Measurements from ENCODE around the gene ACTN4.

ACTN4 gene

DNA sequence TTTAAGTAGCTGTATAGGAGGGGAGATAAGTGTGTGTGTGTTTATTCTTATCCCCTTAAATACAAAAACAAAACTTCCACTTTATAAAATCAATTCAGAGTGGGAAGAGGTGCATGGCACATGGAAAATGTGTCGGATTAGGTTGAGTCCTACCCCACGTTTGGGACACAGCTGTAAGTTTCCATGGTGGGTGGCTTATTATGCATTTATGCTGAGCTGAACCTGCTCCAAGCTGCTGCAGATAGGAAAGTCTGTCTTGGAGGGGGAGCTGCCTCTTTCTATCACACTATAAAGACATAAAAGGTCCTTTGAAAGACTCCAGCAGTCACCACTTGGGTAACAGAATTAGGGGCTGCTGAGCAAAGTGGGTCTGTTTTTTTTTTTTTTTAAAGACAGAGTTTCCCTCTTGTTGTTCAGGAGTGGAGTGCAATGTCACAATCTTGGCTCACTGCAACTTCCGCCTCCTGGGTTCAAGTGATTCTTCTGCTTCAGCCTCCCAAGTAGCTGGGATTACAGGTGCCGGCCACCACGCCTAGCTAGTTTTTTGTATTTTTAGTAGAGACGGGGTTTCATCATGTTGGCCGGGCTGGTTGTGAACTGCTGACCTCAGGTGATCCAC, 15.2 kb downstream of the ACTN4 start:
- DNase-seq = no peak

DNA sequence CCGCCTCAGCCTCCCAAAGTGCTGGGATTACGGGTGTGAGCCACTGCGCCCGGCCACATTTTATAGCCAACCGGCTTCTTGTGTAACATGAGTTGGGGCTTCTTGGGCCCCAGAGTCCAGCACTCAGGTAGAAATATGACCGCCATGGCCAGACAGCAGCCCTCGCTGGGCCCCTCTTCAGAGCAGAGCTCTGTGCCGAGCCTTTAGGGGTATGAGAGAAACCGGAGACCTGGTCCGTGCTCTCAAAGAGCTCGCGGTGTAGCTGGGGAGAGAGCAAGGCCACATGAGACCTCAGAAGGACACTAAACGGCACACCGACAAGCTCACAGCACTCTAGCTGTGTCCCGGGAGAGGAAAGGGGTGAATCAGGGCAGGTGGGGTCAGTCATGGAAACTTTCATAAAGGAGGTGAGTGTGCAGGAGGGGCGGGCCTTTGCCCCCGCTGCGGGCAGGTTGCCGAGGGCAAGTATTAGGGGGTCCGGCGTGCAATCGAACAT, 15.8 kb downstream of the ACTN4 start:
- DNase-seq = no peak

DNA sequence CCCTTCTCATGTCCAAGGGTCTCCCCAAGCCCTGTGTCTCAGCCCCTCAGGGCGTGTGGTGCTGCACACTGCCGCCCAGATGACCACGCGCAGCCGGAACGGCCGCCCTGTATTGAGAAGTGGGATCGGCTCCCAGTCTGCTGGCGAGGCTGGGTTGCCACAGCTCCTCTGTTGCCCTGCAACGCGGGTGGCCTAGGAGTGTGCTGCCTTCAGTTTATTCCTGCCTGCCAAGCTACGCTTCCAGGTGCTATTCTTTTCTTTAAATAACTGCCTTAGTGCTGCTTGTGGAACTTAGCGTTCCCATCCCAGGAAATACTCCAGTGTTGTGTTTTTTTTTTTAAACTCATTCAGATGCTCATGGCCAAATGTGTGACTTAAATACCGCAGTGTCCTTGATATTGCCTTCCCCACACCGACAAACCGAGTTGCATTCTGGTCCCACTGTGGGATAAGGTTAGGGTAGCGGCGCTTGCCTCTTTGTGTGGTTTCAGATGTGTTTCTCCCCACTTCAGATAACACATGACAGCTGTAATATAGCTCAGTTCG, 16.6 kb downstream of the ACTN4 start:
- DNase-seq = no peak

DNA sequence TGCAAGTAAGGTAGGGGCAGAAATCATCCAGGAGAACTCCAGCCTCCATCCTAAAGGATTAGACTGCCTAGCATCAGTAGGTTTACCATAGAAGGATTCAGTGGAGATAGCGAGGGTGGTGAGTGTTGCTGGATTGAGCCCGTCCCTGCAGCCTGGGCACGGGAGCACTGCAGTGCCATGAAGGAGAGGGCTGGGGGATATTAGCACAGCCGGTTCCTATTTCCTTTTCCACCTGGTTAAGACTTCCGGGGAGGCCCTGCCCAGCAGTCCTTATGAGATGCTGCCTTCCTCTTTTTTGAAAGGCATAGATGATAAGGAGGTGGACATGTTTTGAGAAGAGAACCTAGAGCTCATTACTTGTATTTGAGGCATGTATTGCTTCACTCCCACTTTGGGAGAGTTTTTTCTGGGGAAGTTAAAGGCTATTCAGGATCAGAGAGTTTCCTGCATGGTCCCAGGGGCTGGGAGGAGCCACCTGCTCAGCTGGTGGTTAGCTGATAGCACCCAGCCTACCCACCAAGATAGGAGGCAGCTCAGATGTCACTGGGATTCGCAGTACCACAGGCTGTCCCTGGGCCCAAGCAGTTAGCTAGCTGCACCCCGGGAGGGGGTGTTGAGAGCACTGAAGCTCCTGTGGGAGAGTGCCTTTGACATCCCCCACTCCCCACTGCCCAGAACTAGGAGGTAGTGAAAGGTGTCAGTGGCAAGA, 17.2 kb downstream of the ACTN4 start:
- DNase-seq = no peak

DNA sequence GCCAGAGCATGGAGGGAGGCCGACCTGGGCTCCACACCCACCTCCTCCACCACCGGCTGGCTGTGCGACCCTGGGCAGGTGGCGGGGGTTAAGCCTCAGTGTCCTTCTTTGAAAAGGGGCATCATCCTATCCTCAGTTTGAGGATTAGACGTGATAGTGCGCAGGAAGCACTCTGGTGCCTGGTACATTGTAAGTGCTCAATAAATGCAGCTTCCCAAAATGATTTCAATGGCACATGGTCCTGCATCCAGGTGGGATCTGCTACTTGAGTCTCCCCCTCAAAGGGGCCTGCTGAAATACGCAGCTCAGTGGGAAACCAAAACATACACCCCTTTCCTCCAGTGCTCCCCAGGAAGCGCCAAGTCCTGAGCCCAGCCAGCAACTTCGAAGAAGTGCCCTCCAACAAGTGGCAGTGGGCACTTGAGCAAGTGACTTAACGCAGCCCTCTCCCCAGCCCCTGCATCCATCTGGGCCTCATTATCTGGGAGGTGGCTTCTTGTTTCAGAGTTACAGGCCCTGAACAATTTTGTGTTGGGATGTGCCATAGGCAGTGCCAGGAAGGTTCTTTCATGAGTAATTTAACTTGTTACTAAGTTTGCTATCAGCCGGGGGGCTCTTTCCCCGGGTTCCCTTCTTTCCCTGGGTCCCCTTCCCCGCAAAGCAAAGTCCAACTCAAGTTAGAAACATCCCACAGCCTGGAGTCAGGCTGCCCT, 17.9 kb downstream of the ACTN4 start:
- DNase-seq = no peak

- no peak for DNase-seq
Measured at GRCh38 chr19:38665950-38666662, 18.7 kb downstream of the ACTN4 start.

DNA sequence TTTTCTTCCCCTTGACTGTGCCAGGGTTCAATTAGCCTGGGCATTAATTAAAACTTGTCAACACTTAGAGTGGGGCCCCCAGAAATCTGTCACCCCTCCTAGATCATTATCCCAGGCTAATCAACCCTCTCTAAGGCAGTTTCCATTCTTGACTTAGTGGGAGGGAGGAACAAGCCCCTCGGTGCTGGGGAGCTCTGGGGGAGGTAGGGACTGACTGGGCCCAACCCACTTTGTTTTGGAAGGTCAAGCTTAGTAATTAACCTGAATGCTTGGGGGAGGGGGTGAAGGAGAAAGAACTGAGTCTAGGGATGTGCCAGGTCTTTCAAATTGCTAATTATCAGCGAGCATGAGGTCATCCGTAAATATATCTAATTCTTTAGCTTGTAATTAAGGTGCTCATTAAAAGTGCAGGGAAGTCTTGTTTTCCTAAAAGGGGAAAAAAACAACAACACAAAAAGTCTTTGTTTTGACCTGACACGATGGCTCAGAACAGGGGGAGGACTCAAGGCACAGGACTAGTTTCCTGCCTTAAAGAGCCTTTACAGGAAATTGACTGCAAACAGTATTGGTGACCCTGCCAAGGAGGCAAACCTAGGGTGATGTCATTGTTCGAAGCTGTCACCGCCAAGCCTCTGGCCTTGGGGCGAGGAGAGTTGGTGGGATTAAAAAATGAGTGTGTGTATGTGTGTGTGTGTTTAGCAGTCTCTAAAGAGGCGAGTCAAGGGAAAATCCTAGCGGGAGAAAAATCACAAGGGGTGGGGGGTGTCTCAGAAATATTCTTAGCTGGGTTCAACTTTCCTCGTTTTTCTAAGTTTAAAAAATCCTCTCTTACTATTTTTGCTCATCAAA, 19.4 kb downstream of the ACTN4 start:
- DNase-seq = peak; percentile 58

DNA sequence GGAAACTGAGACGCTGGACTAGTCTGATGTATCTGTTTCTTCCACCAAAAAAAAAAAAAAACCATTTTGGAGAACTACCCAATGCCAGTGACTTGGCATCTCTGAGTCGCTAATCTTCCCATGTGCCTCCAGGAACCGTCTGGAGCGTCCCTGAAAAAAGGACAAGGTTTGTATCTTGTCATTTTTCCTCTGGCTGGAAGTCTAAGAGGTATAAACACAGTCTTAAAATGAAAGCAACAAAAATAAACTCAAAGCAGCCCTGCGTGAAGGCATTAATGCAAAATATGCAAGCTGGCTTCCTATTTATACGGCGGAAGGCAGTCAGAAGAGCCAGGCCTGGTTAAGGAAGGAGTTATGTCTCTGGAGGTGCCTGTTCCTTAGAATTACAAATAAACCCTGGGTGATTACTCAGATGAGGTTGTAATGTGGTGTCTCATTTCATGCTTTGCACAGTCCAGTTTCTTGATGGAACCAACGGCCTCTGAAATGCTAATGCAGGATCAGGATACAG, 20.3 kb downstream of the ACTN4 start:
- DNase-seq = no peak

DNA sequence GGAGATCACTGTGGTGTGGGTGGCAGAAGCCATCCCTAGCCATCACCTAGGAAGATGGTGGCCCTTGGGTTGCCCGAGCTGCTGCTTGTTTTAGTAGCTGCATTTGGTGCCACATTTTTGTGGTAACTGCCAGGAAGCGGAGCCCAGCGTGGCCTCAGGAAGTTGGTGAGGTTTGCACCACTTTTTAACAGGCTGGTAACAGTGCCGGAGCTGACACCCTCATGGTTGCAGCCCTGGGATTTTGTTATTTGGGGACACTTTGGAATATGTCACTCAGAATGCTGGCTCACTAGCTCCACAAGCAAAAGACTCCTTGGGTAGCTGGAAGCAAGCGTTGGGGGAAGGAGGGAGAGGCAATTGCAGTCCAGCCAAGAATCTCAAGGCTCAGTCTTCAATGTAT, 22.1 kb downstream of the ACTN4 start:
- no peak for DNase-seq

DNA sequence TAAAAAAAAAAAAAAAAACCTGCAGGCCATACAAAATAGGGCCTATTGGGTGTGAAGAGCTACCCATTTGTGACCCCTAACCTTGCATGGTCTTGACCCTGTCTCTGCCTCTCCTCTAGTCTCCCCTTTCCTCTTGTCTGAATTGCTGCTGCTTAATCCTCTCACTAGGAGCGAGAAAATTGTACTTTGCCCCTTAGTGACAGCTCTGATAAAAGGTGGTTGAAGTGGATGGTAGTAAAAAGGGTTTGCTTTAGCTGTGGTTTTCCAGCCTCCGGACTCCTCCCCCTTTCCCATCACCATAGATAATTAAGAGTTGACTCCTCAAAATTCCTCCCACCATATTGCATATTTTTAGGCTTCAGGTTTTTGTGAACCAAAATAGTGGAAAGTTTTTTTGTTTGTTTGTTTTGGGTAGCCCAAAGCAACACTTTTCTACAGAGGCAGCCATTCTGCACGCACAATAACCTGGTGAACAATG, 23.5 kb downstream of the ACTN4 start:
- DNase-seq = no peak

GRCh38 chr19:38671654-38672053, 24.2 kb downstream of the ACTN4 start:
- no peak for DNase-seq

DNA sequence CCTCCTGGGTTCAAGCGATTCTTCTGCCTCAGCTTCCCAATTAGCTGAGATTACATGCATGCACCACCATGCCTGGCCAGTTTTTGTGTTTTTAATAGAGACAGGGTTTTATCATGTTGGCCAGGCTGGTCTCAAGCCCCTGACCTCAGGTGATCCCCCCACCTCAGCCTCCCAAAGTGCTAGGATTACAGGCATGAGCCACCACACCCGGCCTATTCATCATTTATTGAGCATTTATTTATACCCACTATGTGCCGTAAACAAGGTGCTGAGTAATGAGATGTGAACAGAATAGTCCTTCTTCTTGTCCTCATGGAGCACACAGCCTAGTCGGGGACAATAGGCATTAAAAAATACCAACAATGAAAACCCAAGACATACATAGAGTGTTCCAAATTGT, 25.6 kb downstream of the ACTN4 start:
- no peak for DNase-seq

DNA sequence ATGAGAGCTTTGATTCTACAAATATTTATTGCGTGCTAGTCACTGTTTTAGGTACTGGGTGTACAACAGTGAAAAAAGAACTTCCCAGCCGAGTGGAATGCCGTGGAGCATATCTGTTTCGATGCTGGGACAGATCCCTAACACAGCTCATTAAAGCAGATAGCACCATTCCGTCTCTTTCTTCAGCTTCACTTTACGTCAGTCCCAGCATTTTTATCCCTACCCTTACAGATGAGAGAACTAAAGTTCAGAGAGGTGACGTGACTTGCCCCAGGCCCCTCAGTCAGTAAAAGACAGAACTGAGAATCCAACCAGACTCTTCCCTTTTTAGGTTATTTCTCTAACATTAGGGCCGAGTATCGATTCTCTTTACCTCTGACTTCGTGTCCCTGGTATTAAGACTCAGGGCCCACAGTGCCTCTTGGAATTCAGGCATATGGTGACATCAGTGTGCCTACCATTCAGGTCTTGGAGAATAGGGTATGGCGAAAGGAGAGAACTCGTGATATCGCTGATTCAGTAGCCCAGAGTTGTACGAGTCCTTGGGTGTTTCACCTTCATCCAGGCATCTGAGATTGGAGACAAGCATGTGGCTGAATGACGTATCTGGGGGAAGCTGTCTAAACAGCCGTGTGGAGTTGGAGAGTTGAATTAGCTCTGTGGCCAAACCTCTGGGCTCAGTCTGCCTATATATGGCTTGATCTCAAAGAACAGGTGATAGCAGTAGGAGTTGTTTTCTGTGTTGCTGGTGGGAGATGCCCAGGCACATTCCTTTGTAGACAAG, 27.1 kb downstream of the ACTN4 start:
- DNase-seq = no peak

GRCh38 chr19:38675611-38676010, 28.2 kb downstream of the ACTN4 start:
- no peak for DNase-seq

DNA sequence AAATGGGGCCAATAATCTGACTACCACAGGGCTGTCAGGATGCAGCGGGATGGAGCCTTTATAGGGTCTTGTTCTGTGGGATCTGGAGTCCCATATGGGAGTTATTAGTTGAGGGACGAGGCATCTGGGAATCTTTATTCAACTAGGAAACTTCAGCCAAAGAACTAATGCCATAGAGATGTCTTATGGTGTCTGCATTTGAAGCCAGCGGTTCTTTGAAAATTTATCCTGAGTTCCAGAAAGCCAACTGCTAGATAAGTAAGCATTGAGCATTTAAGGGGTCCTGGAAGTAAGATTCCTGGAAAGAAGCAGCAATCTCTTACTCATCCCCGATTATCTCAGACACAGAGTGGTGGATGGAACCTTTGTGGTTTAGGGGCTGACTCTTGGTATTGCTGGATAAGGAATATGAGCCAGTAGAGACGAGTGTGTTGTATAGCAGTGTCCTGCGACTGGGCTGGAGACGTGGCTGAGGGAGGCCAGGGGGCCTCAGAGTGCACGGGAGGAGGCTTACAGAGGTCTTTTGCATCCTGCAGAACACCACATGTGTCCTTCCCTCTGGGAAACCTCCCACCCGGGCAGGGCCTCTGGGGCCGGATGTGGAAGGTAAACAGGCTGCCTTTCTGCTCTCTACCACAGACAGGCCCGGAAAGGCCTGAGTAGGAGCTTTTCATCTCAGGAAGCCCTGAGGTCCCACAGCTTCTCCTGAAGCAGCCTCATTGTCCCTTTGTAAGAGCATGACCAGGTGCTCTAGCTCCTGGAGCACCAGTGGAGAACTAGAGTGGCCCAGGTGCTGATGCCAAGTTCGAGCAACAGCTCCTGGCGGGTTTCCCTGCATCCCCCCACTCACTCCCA, 28.8 kb downstream of the ACTN4 start:
- DNase-seq = no peak

- no peak for DNase-seq
Measured at GRCh38 chr19:38676878-38677646, 29.6 kb downstream of the ACTN4 start.

- DNase-seq = no peak
Measured at GRCh38 chr19:38678217-38678890, 30.9 kb downstream of the ACTN4 start.

GRCh38 chr19:38678891-38679494, 31.5 kb downstream of the ACTN4 start:
- DNase-seq = no peak

Data from NCI-H82 (cell line).